H9 (cell line): ENCODE results near the gene DOLPP1. TPM values are rescaled to one million over a fixed set of nuclear protein-coding genes. Genes with fewer than 3 reads are reported as not detected.

Experiments
- DNase-seq: peaks from one replicate; pipeline ENCODE4 v3.0.0-alpha.2; 2017
- H2AFZ ChIP-seq: one replicate; pipeline ENCODE4 v1.6.1; 2013; ENCODE audit warnings: mild to moderate bottlenecking, low read length, control low read depth, moderate library complexity
- H2AK5ac ChIP-seq: 2 replicates; pipeline ENCODE4 v1.6.1; 2013; ENCODE audit warnings: low read length, control low read depth, mixed read lengths; ENCODE audit not compliant: insufficient read length
- H2BK120ac ChIP-seq: one replicate; pipeline ENCODE4 v1.6.1; 2013; ENCODE audit warnings: low read depth, mild to moderate bottlenecking, low read length, control low read depth, inconsistent platforms; ENCODE audit not compliant: poor library complexity, severe bottlenecking
- H2BK12ac ChIP-seq: 2 replicates; pipeline ENCODE4 v1.6.1; 2013; ENCODE audit warnings: low read length, control low read depth, mixed read lengths, low read depth; ENCODE audit not compliant: insufficient read length
- H2BK15ac ChIP-seq: 2 replicates; pipeline ENCODE4 v1.6.1; 2013; ENCODE audit warnings: low read depth, low read length, control low read depth
- H2BK20ac ChIP-seq: one replicate; pipeline ENCODE4 v1.6.1; 2013; ENCODE audit warnings: low read depth, mild to moderate bottlenecking, low read length, control low read depth, inconsistent platforms; ENCODE audit not compliant: poor library complexity, severe bottlenecking
- H2BK5ac ChIP-seq: 2 replicates; pipeline ENCODE4 v1.6.1; 2013; ENCODE audit warnings: low read length, control low read depth, mixed read lengths; ENCODE audit not compliant: insufficient read length
- H3K14ac ChIP-seq: 2 replicates; pipeline ENCODE4 v1.6.1; 2013; ENCODE audit warnings: low read length, control low read depth; ENCODE audit not compliant: insufficient read depth
- H3K18ac ChIP-seq: 2 replicates; pipeline ENCODE4 v1.6.1; 2013; ENCODE audit warnings: low read depth, mild to moderate bottlenecking, mixed read lengths, low read length, control low read depth; ENCODE audit not compliant: insufficient read length
- H3K23ac ChIP-seq: 2 replicates; pipeline ENCODE4 v1.6.1; 2013; ENCODE audit warnings: low read length, control low read depth, mixed read lengths, low read depth; ENCODE audit not compliant: insufficient read length
- H3K23me2 ChIP-seq: 2 replicates; pipeline ENCODE4 v1.6.1; 2013; ENCODE audit warnings: low read depth, mild to moderate bottlenecking, mixed read lengths, low read length, control low read depth; ENCODE audit not compliant: insufficient read length, poor library complexity, severe bottlenecking
- H3K27ac ChIP-seq: 2 replicates; pipeline ENCODE4 v1.5.1; 2013; ENCODE audit warnings: low read length, control low read depth, mixed read lengths, low read depth; ENCODE audit not compliant: insufficient read length
- H3K27me3 ChIP-seq: 2 replicates; pipeline ENCODE4 v1.6.1; 2013; ENCODE audit warnings: low read length, control low read depth, inconsistent platforms; ENCODE audit not compliant: insufficient read depth
- H3K4ac ChIP-seq: 2 replicates; pipeline ENCODE4 v1.6.1; 2013; ENCODE audit warnings: low read depth, mild to moderate bottlenecking, control low read depth, inconsistent platforms, low read length, moderate library complexity
- H3K4me1 ChIP-seq: 2 replicates; pipeline ENCODE4 v1.6.1; 2013; ENCODE audit warnings: low read length, control low read depth, inconsistent platforms; ENCODE audit not compliant: insufficient read depth
- H3K4me2 ChIP-seq: 2 replicates; pipeline ENCODE4 v1.6.1; 2013; ENCODE audit warnings: low read length, control low read depth, mixed read lengths; ENCODE audit not compliant: insufficient read length, insufficient read depth
- H3K56ac ChIP-seq: 2 replicates; pipeline ENCODE4 v1.6.1; 2013; ENCODE audit warnings: low read depth, mild to moderate bottlenecking, mixed read lengths, low read length, control low read depth; ENCODE audit not compliant: insufficient read length
- H3K79me1 ChIP-seq: 2 replicates; pipeline ENCODE4 v1.6.1; 2013; ENCODE audit warnings: low read depth, mild to moderate bottlenecking, moderate library complexity, low read length, control low read depth, inconsistent platforms; ENCODE audit not compliant: insufficient read depth, poor library complexity, severe bottlenecking
- H3K79me2 ChIP-seq: 2 replicates; pipeline ENCODE4 v1.6.1; 2013; ENCODE audit warnings: low read length, control low read depth, inconsistent platforms; ENCODE audit not compliant: insufficient read depth
- H3K9ac ChIP-seq: 2 replicates; pipeline ENCODE4 v1.6.1; 2013; ENCODE audit warnings: low read length, control low read depth, mixed read lengths; ENCODE audit not compliant: insufficient read length; ENCODE audit errors: extremely low read depth
- H3K9me3 ChIP-seq: one replicate; pipeline ENCODE4 v1.6.1; 2013; ENCODE audit warnings: low read depth, low read length, inconsistent platforms; ENCODE audit not compliant: control insufficient read depth
- H3T11ph ChIP-seq: one replicate; pipeline ENCODE4 v1.6.1; 2013; ENCODE audit warnings: mild to moderate bottlenecking, low read length, control low read depth, inconsistent platforms
- H4K20me1 ChIP-seq: one replicate; pipeline ENCODE4 v1.6.1; 2013; ENCODE audit not compliant: control insufficient read depth, insufficient read length, insufficient read depth
- H4K5ac ChIP-seq: 2 replicates; pipeline ENCODE4 v1.6.1; 2013; ENCODE audit warnings: low read depth, mild to moderate bottlenecking, mixed read lengths, low read length, control low read depth; ENCODE audit not compliant: insufficient read length
- H4K8ac ChIP-seq: replicated peaks from 2 replicates; pipeline ENCODE4 v1.6.1; 2013; ENCODE audit warnings: low read length, control low read depth, mixed read lengths, low read depth; ENCODE audit not compliant: insufficient read length
- H4K91ac ChIP-seq: 2 replicates; pipeline ENCODE4 v1.6.1; 2013; ENCODE audit warnings: low read depth, mild to moderate bottlenecking, moderate library complexity, mixed read lengths, low read length, control low read depth; ENCODE audit not compliant: insufficient read length
- H3K27ac Mint-ChIP-seq, 3 experiments: 2 replicates in 2 of 3; 3 replicates in 1 of 3; pipeline ENCODE4 v1.8.0; 2020 to 2021; ENCODE audit warnings: mixed read lengths in 3 of 3, mild to moderate bottlenecking in 1 of 3, moderate library complexity in 1 of 3
- H3K27me3 Mint-ChIP-seq: 2 replicates; pipeline ENCODE4 v1.8.0; 2021; ENCODE audit warnings: low read depth, mild to moderate bottlenecking, moderate library complexity, mixed read lengths
- H3K36me3 Mint-ChIP-seq, 3 experiments: 2 replicates in 2 of 3; 3 replicates in 1 of 3; pipeline ENCODE4 v1.8.0; 2020 to 2021; ENCODE audit warnings: low read depth in 3 of 3, mixed read lengths in 3 of 3; ENCODE audit not compliant: insufficient read depth in 1 of 3
- H3K4me1 Mint-ChIP-seq, 2 experiments: 2 replicates each; pipeline ENCODE4 v1.8.0; 2020; ENCODE audit warnings: mixed read lengths in 2 of 2
- H3K4me3 Mint-ChIP-seq, 2 experiments: 2 replicates in 1 of 2; 3 replicates in 1 of 2; pipeline ENCODE4 v1.8.0; 2020 to 2021; ENCODE audit warnings: mild to moderate bottlenecking in 2 of 2, mixed read lengths in 2 of 2, moderate library complexity in 1 of 2
- H3K9me3 Mint-ChIP-seq, 2 experiments: 2 replicates in 1 of 2; 3 replicates in 1 of 2; pipeline ENCODE4 v1.8.0; 2020; ENCODE audit warnings: mild to moderate bottlenecking in 2 of 2, mixed read lengths in 2 of 2, moderate library complexity in 1 of 2
- CTCF ChIP-seq: fragments of 200-600 bp; sonication (generic); conservative IDR thresholded peaks from 3 replicates; pipeline ENCODE4 v1.8.0; 2021; ENCODE audit warnings: antibody characterized with exemption, mild to moderate bottlenecking
- WGBS: extraction: QIAGEN DNeasy Blood & Tissue Kit; methylation state at CpG from one replicate; pipeline ENCODE4 v1.1.7; 2013; ENCODE audit warnings: missing lambda C conversion rate, low lambda C conversion rate, mixed read lengths; ENCODE audit not compliant: insufficient read length; ENCODE audit errors: extremely low coverage; 5-methylcytosine and 5-hydroxymethylcytosine counted together
- total RNA-seq: library from RNA; stranded (reverse); gene quantifications from 2 replicates; pipeline ENCODE4 v1.2.1, GENCODE V29; 2021

The DOLPP1 gene
- total RNA-seq, 1 experiment from 2014 or later = 42.6 TPM

- Histone ChIP-seq H3K4me1 (no peaks in the 10 kb centered on the region), H3K9me3 (no peaks in the 10 kb centered on the region), H3K79me2 (peaks cover 2% of the 10 kb centered on the region; the same call in 1 of the 2 replicates), H2BK5ac (no peak overlapping the region), H3K27me3 (no peaks in the 10 kb centered on the region; the same call in 1 of the 2 replicates), H4K8ac (no peak overlapping the region), H3K27ac (no peak overlapping the region), H3K23ac (no peak overlapping the region), H3K79me1 (no peaks in the 10 kb centered on the region), H3K4ac (no peak overlapping the region), H2AK5ac (no peak overlapping the region), H3K4me2 (no peak overlapping the region), H2BK12ac (no peak overlapping the region), H2BK120ac (no peak overlapping the region), H3K56ac (no peak overlapping the region), H2BK15ac (no peak overlapping the region), H4K91ac (no peak overlapping the region), H3T11ph (no peak overlapping the region), H2BK20ac (no peak overlapping the region), H4K20me1 (no peaks in the 10 kb centered on the region), H4K5ac (no peak overlapping the region), H2AFZ (no peak overlapping the region), H3K23me2 (peaks cover 12% of the 10 kb centered on the region), H3K18ac (no peak overlapping the region), H3K9ac (no peak overlapping the region), H3K14ac (no peak overlapping the region; the same call in 1 of the 2 replicates)
- Mint-ChIP-seq H3K4me1 (peaks cover 10 to 20% of the 10 kb centered on the region in 2 experiments), H3K27ac (no peak overlapping the region), H3K9me3 (no peaks in the 10 kb centered on the region), H3K4me3 (no peak overlapping the region; a peak in 1 of 5 replicates), H3K36me3 (peaks cover 0 to 4% (median 0%) of the 10 kb centered on the region in 3 experiments; a peak in 1 of 7 replicates), H3K27me3 (peaks cover 29% of the 10 kb centered on the region)
- WGBS = no CpG with 5 or more reads among the region's 13 CpGs
- no peak for TF ChIP-seq CTCF
- DNase-seq = no peak
Observed at GRCh38 chr9:129107651-129108050, 26.7 kb downstream of the DOLPP1 start.
